OCI-LY1 (cell line): ENCODE data around the gene RAI14.

ENCODE experiments used
- CTCF ChIP-seq: fragments of 200-600 bp; sonication (generic), shearing (Covaris generic); IDR thresholded peaks from 2 replicates; pipeline ENCODE4 v1.5.1; 2017; ENCODE audit warnings: mild to moderate bottlenecking, antibody characterized with exemption, low read length, moderate library complexity, mixed read lengths
- EZH2 ChIP-seq: fragments of 200-600 bp; sonication (generic), shearing (Covaris generic); IDR thresholded peaks from 2 replicates; pipeline ENCODE4 v1.8.0; 2017; ENCODE audit warnings: borderline replicate concordance, mixed run types, mild to moderate bottlenecking, antibody characterized with exemption, low read length, moderate library complexity, mixed read lengths

GRCh38 chr5:34811706-34812105 lies 155.6 kb downstream of the RAI14 start:
- no peak for TF ChIP-seq CTCF
- TF ChIP-seq EZH2: no peak
